ENCODE measurements around the gene PLA2G12B.

Gene PLA2G12B

DNA sequence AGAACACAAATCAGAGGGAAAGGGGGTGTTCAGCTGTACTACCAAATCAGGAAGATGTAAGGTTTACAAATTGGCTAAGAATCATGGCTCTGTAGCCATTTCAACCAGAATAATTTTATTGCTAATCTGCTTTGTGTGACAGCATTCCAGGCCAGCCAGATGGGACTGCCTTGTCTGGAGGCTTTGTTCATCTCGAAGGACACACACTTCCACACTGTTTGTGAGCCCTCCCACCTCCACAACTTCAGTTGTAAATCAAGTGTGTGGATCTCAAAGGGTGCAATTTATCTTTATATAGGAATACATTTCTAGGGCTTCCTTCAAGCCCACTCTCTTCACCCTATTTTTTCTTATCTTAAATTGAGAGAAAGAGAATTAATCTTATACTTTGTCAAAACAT is 68.0 kb downstream of the PLA2G12B start:
- DNase-seq: peak; percentile 41
- Histone ChIP-seq H3K27ac (peak overlapping the region; percentile 14), H3K36me3 (peaks cover 4% of the 10 kb centered on the region; the same call in 1 of the 2 replicates), H3K9me3 (ENCODE audit: severe bottlenecking) (no peaks in the 10 kb centered on the region), H3K27me3 (ENCODE audit: insufficient read depth, low read depth, severe bottlenecking) (no peaks in the 10 kb centered on the region), H3K4me3 (ENCODE audit: low read depth, low read length) (no peak overlapping the region)
- TF ChIP-seq, protein P1, sequence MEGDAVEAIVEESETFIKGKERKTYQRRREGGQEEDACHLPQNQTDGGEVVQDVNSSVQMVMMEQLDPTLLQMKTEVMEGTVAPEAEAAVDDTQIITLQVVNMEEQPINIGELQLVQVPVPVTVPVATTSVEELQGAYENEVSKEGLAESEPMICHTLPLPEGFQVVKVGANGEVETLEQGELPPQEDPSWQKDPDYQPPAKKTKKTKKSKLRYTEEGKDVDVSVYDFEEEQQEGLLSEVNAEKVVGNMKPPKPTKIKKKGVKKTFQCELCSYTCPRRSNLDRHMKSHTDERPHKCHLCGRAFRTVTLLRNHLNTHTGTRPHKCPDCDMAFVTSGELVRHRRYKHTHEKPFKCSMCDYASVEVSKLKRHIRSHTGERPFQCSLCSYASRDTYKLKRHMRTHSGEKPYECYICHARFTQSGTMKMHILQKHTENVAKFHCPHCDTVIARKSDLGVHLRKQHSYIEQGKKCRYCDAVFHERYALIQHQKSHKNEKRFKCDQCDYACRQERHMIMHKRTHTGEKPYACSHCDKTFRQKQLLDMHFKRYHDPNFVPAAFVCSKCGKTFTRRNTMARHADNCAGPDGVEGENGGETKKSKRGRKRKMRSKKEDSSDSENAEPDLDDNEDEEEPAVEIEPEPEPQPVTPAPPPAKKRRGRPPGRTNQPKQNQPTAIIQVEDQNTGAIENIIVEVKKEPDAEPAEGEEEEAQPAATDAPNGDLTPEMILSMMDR (IDR thresholded peaks at IDR 0.05; ENCODE audit: low read depth, low read length): no peak

- no peaks in the 10 kb centered on the region for H3K9me3 ChIP-seq (ENCODE audit: severe bottlenecking)
- no peak for DNase-seq
Observed at GRCh38 chr10:72885953-72886352, 68.7 kb downstream of the PLA2G12B start.

More at GRCh38 chr10:72885953-72886352, 68.7 kb downstream of the PLA2G12B start:
- Histone ChIP-seq H3K27ac (no peak overlapping the region), H3K4me3 (ENCODE audit: low read depth, low read length) (no peak overlapping the region), H3K36me3 (peaks cover 4% of the 10 kb centered on the region; the same call in 1 of the 2 replicates), H3K27me3 (ENCODE audit: insufficient read depth, low read depth, severe bottlenecking) (no peaks in the 10 kb centered on the region)
- TF ChIP-seq, protein P1 (IDR thresholded peaks at IDR 0.05; ENCODE audit: low read depth, low read length): no peak

Measured in WERI-Rb-1 (cell line).